Testis (tissue), 2 donors: ENCODE data around the gene DLG2.

Experiments
- POLR2A ChIP-seq: fragments of 450-650 bp; IDR thresholded peaks from one replicate; pipeline ENCODE4 v1.6.1; 2017; ENCODE audit warnings: antibody characterized with exemption, mild to moderate bottlenecking, moderate library complexity
- TF ChIP-seq, protein P1 (sequence below), 3 experiments: fragments of 450-650 bp in 2 of 3; fragments of 200-600 bp in 1 of 3; sonication (generic) in 1 of 3; IDR thresholded peaks; one replicate each; pipeline ENCODE4 v1.5.1; 2016 to 2019; ENCODE audit warnings: antibody characterized with exemption in 3 of 3, mild to moderate bottlenecking in 2 of 3, moderate library complexity in 1 of 3

DNA sequence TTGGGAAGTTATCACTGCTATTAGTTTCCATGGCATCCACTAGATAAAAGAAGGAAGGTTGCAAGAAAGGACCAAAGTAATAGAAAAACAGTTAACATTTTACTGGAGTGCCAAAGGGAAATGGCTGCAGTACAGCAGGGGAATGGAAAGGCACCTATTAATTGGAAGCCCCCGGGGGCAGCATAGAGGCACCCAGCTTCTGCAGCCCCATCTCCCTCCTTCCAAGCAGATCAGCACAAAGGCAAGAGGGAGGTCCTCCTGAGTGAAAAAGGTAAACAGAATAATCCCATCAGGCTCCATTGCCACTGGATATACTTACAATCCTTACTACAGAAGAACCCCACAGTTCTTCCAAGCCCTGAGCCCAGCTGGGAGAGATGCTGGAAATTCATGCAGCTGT, 887.1 kb downstream of the DLG2 start:
- no peak for TF ChIP-seq POLR2A
- TF ChIP-seq, protein P1, sequence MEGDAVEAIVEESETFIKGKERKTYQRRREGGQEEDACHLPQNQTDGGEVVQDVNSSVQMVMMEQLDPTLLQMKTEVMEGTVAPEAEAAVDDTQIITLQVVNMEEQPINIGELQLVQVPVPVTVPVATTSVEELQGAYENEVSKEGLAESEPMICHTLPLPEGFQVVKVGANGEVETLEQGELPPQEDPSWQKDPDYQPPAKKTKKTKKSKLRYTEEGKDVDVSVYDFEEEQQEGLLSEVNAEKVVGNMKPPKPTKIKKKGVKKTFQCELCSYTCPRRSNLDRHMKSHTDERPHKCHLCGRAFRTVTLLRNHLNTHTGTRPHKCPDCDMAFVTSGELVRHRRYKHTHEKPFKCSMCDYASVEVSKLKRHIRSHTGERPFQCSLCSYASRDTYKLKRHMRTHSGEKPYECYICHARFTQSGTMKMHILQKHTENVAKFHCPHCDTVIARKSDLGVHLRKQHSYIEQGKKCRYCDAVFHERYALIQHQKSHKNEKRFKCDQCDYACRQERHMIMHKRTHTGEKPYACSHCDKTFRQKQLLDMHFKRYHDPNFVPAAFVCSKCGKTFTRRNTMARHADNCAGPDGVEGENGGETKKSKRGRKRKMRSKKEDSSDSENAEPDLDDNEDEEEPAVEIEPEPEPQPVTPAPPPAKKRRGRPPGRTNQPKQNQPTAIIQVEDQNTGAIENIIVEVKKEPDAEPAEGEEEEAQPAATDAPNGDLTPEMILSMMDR (IDR thresholded peaks at IDR 0.05) = no peak
